Suppressor macrophage treated with lipopolysaccharide for 4 hours (primary cell): ENCODE measurements around the gene SENP3.

Source experiments
- DNase-seq: peaks from one replicate; pipeline ENCODE4 v3.0.0-alpha.2; 2020

Gene SENP3

DNA sequence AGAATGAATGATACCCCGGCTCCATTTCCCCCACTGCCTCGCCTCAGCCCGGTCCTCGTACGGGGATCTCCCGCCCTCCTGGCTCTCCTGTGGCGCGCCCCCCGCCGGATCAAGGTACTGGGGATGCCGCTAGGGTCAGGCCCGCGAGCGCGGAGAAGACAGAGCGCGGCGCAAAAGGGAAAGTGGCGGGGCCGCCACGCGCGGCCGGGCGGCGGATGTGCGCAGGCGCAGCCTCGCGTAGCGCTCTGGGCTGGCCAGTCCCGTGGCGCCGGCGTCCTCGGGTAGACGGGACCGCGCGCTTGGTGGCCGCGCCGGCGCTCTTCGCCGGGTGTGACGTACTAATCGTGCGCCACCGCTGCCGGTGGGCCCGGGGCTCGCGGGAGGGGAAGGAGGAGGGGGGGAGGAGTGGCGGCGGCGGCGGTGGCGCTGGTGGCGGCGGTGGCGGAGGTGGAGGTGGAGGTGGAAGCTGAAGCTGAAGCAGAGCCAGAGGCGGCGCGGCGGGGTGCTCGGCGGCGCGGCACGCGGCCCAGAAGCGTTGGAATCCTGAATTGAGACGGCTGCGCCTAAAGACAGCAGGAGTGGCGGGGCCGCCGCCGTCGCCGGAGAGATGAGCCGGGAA, at the start of gene SENP3:
SENP3 (plus strand) TSS at position 331 of the 619 bp plus-strand sequence. CDS start 1,158 bp downstream, outside the sequence.
- DNase-seq: peak; percentile 97

DNA sequence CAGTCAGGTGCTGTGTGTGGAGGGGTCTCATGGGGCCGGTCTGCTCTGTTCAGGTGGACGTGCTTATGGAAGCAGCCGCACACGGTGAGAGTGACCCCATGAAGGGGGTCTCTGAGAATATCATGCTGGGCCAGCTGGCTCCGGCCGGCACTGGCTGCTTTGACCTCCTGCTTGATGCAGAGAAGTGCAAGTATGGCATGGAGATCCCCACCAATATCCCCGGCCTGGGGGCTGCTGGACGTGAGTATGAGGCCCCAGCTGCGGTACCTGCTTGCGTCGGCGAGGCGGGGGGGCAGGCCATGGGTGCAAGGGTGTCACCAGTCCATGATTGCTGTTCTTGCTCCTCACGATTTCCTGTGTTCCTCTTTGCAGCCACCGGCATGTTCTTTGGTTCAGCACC, 49.6 kb upstream of the SENP3 start:
- no peak for DNase-seq

DNA sequence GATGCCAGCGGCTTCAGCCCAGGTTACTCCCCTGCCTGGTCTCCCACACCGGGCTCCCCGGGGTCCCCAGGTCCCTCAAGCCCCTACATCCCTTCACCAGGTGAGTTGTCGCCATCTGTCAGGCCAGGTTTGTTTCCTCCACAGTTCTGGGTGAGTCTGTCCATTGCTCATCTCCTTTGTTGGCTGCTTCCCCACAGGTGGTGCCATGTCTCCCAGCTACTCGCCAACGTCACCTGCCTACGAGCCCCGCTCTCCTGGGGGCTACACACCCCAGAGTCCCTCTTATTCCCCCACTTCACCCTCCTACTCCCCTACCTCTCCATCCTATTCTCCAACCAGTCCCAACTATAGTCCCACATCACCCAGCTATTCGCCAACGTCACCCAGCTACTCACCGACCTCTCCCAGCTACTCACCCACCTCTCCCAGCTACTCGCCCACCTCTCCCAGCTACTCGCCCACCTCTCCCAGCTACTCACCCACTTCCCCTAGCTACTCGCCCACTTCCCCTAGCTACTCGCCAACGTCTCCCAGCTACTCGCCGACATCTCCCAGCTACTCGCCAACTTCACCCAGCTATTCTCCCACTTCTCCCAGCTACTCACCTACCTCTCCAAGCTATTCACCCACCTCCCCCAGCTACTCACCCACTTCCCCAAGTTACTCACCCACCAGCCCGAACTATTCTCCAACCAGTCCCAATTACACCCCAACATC, 48.7 kb upstream of the SENP3 start:
- no peak for DNase-seq

DNA sequence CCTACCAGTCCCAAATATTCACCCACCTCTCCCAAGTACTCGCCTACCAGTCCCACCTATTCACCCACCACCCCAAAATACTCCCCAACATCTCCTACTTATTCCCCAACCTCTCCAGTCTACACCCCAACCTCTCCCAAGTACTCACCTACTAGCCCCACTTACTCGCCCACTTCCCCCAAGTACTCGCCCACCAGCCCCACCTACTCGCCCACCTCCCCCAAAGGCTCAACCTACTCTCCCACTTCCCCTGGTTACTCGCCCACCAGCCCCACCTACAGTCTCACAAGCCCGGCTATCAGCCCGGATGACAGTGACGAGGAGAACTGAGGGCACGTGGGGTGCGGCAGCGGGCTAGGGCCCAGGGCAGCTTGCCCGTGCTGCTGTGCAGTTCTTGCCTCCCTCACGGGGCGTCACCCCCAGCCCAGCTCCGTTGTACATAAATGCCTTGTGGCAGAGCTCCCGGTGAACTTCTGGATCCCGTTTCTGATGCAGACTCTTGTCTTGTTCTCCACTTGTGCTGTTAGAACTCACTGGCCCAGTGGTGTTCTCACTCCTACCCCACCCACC, 47.8 kb upstream of the SENP3 start:
- no peak for DNase-seq

DNA sequence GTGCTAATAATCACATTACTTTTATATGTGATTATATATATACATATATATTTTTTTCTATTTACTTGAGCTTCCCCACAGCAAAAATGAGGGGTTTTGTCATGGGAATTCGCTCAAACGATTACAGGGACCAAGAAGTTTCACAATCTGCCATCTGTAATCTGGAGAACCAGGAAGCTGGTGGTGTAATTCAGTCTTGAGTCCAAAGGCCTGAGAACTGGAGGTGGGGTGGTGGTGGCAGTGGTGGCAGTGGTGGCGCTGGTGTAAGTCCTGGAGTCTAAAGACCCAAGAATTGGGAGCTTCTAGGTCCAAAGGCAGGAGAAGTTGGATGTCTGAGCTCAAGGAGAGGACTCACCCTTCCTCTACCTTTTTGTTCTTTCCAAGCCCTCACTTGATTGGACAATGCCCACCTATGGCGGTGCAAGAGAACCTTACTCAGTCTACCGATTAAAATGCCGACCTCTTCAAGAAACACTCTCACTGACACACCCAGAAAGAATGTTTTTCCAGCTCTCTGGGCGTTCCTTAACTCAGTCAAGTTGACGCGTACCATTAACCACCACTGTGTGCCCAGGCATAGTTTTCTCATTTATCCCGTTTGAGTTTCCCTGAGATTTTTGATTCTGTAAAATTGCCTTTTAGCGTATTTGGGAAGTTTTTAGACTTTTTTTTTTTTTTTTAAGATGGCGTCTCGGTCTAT, 45.7 kb upstream of the SENP3 start:
- DNase-seq: peak; percentile 73

DNA sequence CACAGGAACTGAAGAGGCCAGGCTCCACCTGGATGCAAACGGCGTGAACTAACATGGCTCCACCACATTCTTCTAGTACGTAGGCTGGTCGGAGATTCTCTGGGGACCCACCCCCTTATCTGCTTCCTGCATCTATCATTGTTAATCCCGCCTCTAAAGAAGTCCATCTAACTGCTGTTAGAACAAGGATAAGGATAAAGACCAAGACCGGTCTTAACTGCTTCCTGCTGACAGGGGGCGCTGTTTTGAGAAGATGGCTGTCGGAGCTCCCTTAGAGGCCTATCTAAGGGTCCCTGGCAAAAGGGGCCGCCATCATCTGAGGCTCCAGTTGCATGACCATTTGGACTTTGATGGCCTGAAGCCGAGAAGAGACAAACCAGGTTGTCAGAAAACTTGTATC, 38.7 kb upstream of the SENP3 start:
- DNase-seq: peak; percentile 57

DNA sequence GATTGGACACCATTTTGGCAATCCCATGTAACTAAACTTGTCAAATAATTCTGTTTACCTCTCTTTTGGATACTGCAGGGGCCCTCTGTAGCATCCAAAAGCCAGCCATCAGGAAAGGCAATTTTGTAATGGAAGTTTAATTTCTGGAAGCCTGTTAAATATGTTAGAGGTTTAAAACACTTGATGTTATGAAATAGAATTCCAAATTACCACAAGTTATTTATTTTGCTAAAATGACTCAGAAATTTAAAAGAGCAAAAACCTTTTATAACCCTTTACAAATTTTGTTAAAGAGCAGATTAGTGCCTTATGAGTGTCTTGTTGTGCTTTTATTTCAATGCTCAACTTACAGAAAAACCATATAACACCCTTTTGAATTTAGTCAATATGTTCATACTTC, 32.9 kb upstream of the SENP3 start:
- no peak for DNase-seq

DNA sequence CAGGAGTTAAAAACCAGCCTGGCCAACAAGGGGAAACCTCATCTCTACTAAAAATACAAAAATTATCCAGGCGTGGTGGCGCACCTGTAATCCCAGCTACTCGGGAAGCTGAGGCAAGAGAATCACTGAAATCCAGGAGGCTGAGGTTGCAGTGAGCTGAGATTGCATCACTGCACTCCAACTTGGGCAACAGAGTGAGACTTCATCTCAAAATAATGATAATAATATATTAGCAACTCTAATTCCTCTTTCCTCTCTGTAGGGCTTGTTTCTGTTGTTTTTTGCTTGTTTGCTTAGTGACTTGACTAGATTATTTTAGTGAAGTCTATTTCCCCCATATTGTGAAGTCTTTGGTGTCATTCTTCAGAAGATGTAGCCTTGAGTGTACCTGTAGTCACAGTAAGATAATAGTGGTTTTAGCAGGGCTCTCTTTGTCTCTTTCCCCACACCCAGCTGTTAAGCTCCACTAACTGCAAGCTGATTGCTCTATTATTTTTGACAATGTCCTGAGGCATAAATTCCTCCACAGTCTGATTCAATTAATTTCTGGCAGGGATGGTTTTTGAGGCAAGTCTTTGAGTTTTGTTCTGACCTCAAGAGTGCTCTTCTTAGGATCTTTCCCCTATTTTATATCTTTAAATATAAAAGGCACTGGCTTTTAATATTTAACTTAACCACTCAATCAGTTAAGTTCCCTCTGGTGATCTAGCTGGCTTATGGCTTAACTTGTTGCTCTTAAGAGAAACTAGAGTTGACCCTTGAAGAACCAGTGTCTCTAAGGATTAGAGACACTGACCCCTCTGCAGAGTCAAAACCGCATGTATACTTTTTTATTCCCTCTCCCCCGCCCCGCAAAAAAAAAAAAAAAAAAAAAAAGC, 31.5 kb upstream of the SENP3 start:
- DNase-seq: no peak

DNA sequence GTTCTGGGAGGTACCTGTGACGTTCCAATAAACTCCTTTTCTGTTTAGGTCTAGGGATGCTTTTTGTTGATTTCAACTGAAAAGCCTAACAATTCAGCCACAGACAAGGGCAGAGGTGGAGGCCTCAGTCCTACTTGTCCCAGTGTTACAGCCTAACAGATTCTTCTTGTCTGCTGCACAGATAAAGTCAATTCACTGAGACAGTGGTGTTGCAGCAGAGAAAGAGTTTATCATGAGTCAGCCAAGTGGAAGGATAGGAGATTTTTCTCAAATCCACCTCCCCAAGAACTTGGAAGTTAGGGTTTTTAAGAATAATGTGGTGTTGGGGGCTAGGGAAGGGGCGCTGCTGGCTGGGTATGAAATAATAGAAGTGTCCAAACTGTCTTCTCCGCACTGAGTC, 23.7 kb upstream of the SENP3 start:
- no peak for DNase-seq

DNA sequence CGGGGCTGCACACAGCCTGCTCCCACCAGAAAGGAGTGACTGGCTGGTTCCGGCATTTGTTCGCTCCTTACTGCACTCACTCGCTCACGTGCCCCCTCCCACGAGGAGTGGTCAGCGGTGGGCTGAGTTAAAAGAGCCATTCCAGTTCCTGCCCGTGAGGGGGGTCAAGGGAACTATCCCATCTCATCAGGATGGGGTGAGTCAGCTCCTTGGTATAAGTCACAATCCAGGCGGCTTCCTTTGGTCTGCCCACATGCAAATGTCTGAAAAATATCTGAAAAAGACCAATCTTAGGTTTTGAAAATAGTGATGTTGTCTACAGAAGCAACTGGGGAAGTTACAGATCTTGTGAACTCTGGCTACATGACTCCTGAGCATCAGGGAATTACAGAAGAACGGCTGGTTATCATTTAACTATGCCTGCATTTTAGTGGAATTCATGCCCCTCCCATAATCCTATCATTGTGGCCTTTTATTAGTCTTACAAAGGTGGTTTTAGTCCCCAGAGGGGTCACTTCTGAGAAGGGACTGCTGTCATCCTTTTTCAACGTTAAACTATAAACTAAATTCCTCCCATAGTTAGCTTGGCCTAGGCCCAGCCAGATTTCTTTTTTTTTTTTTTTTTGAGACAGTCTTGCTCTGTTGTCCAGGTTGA, 22.7 kb upstream of the SENP3 start:
- no peak for DNase-seq

DNA sequence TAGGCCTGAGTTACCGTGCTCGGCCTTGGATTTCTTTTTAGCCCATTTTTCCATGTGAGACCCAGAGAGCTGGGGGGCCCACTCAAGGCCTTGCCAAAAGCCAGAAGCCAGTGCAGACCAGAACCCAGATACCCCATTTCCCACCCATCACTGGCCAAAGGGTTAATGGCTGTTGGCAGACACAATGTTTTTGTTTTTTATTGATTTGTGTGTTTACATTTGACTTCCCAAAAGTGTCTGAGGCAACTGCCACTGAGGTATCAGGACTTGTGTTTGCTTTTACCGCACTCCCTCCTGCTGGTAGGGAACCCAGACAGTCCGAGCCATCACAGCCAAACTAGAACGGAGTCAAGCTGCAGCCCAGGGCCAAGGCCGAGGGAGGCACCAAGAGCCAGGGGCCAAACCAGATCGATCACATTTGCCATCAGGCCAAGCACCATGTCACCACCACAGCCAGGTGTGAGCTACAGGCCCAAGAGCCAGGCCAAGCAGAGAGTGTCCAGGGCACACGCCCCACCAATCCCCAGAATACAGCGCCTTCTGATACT, 20.6 kb upstream of the SENP3 start:
- no peak for DNase-seq

DNA sequence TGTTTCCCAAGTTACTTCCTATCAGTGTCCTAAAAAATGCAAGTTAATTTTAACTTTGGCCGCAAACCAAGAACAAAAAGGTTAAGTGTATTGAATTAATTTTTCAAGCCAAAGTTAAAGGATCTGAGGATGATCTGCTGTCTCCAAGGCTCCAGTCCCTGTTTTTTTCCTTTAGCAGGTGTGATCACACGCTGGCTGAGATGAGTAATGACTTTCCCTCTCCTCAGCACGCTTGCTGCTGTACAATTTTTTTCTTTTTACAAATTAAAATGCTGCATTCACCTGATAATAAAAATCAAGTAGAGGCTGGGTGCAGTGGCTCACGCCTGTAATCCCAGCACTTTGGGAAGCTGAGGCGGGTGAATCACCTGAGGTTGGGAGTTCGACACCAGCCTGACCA, 16.8 kb upstream of the SENP3 start:
- no peak for DNase-seq

DNA sequence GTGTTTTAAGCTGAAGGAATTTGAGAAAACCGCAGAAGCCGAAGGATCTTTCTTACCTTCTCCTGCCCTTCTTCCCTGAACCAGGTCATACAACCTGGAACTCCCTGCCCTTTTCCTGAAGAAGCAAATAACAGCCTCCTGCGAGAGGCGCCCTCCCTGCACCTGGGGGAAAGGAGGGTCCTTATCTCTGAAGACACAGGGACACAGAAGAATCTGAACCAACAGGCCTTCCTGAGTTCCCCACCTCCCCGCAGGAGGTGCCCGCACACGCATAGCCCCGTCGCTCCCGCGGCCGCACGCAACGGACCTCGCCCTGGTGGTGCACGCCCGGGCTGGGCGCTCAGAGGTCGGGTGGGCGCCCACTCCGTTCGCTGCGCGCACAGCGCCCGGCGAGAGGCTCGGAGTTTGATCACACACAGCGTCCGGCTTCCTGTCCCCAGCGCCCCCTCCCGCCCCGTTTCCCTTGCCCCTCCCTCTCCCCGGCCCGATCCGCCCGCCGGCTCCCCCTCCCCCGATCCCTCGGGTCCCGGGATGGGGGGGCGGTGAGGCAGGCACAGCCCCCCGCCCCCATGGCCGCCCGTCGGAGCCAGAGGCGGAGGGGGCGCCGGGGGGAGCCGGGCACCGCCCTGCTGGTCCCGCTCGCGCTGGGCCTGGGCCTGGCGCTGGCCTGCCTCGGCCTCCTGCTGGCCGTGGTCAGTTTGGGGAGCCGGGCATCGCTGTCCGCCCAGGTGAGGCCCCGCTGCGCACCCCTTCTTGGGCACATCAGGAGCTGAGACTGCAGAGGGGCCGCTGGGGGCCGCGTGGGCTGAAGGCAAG, 12.9 kb upstream of the SENP3 start, which contains the start of gene TNFSF12:
TNFSF12 (plus strand) TSS at position 474 of the 816 bp plus-strand sequence; CDS start at position 570, 96 bp downstream.
- DNase-seq: peak; percentile 62

DNA sequence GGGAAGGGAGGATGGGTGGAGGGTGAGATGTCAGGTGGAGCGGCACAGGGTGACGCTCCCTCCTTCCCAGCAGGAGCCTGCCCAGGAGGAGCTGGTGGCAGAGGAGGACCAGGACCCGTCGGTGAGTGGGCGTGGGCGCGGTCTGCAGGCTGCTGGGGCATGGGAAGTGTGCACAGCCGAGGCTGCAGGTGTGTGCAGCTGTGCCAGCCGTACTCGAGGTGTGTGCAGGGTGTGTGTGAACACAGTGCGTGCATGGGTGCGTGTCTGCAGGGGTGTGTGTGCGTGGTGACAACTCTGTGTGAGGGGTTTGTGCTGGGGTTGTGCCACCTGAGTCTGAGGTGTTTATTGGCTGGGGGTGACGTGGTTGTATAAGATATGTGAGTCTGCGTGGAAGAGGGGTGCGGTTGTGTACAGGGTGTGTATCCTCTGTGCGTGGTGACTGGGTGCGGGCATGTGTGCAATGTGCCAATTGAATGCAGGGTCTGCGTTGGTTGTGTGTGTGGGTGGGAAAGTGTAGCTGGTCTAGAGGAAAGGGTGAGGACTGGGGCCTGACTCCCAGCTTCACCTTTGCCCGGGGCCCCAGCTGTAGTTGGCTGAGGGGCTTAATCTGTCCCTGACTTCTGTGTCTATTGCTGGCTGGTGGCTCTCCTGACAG, 12.2 kb upstream of the SENP3 start:
- no peak for DNase-seq

DNA sequence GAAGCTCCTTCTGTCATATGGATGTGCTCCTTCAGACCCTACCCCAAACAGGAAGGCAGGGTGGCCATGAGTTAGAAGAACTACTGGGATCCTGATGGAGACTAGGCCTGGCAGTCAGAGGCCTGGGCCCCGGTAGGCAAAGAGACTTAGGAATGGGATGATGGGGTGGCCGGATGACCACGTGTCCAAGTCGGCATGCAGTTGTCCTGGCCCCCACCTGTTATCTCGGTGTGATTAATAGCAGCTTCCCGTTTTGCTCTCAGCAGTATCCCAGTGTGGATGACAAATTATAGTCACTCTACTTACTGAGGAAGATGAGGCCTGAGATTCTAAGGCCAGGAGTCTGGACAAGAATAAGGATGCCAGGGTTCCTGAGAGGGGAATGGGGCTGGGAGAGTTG, 11.4 kb upstream of the SENP3 start:
- DNase-seq: no peak

DNA sequence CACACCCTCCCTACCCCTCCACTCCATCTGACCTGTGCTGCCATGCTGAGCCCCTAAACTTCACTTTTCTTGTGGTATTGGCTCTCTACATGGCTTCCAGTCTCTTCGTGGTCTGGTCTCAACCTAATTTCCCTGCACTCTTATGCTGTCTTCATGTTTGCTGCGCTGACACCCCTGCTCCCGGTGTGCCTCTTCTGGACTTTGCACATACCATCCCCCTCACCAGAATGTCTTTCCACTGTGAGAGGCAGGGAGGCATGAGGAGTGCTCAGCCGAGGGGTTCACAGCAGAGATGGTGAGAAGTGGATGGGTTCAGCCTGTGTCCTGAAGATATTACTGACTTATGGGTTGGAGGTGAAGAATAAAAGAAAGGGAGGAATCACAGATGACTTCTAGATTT, 10.3 kb upstream of the SENP3 start:
- DNase-seq: no peak

DNA sequence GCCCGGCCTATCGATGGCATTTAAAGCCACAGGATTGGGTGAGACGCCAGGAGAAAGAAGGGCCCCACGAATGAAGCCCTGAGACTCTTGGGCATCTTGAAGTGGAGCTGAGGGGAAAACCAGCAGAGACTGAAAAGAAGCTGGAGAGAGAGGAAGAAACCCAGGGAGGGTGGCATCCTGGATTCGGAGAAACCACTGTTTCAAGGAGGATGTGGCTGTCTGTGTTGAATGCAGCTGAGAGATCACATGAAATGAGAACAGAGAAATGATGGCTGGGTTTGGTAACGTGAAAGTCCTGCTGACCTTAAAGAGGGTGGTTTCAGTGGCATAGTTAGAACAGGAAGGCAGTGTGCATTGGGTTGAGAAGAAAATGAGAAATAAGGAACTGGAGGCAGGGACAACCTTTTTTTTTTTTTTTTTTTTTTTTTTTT, 9.1 kb upstream of the SENP3 start:
- peak; percentile 91 for DNase-seq

DNA sequence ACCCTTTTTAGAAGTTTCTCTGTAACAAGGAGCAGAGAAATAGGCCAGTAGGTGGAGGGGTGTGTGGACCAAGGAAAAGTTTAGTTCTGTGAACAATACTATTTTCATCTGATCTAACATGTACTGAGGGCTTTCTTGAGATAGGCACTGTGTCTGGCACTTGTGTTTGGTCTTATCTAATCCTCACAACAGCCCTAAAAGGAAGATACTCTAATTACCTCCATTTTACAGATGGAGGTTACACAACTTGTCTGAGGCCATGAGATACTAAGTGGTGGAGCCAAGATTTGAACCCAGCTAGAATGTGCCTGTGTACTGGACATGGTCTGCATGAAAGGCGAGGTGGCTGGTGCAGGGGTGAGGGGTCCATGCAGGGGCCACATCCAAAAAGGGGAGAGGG, 8.4 kb upstream of the SENP3 start:
- no peak for DNase-seq

DNA sequence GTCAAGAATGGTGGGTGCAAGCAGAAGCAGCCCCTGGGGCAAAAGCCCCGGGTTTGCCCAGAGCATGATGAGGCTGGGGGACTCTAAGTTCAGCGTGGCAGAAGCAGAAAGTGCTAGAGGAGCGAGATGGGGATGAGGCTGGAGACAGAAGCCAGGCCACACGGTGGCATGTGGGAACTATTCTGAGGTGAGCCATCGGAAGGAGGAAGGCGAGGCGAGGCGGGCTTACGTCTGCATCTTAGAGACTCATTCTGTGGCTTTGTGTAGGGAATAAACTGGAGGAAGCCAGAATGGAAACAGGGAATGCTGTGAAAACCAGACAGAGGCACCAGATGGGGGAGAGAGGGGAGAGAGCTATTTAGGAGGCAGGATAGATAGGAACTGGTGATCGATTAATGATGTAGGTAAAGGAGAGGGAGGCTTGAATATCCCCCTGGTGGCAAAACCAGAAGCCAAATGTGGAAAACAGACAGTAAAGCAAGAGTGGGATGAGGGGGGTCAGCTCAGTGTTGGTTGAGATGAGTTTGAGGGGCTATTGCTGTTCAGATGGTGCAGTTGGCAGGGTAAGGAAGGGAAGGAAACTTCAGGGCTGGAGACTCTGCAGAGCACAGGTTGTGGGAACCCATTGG, 6.3 kb upstream of the SENP3 start:
- no peak for DNase-seq

DNA sequence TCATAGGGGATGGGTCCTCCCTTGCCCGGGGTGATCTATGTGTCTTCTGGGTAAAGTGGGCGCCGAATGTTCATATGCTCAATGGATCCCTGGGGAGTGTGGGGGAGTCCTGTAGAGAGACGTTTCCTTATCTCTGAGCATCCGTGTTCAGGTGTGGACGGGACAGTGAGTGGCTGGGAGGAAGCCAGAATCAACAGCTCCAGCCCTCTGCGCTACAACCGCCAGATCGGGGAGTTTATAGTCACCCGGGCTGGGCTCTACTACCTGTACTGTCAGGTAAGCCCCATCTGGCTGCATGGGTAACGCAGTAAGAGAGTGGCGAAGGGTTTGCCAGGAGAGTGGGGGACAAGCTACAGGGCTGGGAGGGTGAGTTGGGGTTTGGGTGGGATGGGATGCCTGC, 5.1 kb upstream of the SENP3 start:
- no peak for DNase-seq
